Liver (tissue), 9 donors: Measurements from ENCODE around the gene SLC25A26. TPM values are rescaled to one million over a fixed set of nuclear protein-coding genes. Genes with fewer than 3 reads are reported as not detected.

Experiments
- DNase-seq: peaks from one replicate; pipeline ENCODE4 v3.0.0-alpha.2; 2017; ENCODE audit warnings: low spot score
- H3K27ac ChIP-seq, 2 donors: one replicate each; pipeline ENCODE4 v1.7.0; 2013; ENCODE audit warnings: inconsistent platforms in 2 of 2, low read length in 2 of 2, control low read depth in 1 of 2, low read depth in 1 of 2, mild to moderate bottlenecking in 1 of 2
- H3K27me3 ChIP-seq, 4 donors: one replicate each; pipeline versions ENCODE4 v1.6.1 to v1.7.0; 2013; ENCODE audit warnings: low read length in 3 of 4, inconsistent platforms in 1 of 4, mild to moderate bottlenecking in 1 of 4, moderate library complexity in 1 of 4; ENCODE audit not compliant: control insufficient read depth in 4 of 4, insufficient read depth in 4 of 4
- H3K36me3 ChIP-seq, 4 donors: one replicate each; pipeline versions ENCODE4 v1.6.1 to v1.7.0; 2013; ENCODE audit warnings: low read length in 3 of 4, mild to moderate bottlenecking in 3 of 4, low read depth in 1 of 4, moderate library complexity in 1 of 4; ENCODE audit not compliant: control insufficient read depth in 4 of 4, insufficient read depth in 3 of 4
- H3K4me1 ChIP-seq, 4 donors: one replicate each; pipeline versions ENCODE4 v1.6.1 to v1.7.0; 2013; ENCODE audit warnings: low read length in 3 of 4, mild to moderate bottlenecking in 3 of 4, moderate library complexity in 1 of 4; ENCODE audit not compliant: control insufficient read depth in 4 of 4, insufficient read depth in 4 of 4
- H3K4me3 ChIP-seq, 3 donors: one replicate each; pipeline versions ENCODE4 v1.6.1 to v1.7.0; 2013; ENCODE audit warnings: low read length in 3 of 3, control low read depth in 1 of 3, low read depth in 1 of 3, mild to moderate bottlenecking in 1 of 3
- H3K9ac ChIP-seq, 2 donors: one replicate each; pipeline ENCODE4 v1.7.0; 2013; ENCODE audit warnings: low read length in 2 of 2, mild to moderate bottlenecking in 2 of 2, moderate library complexity in 2 of 2, control low read depth in 1 of 2, low read depth in 1 of 2
- H3K9me3 ChIP-seq, 4 donors: one replicate each; pipeline versions ENCODE4 v1.6.1 to v1.7.0; 2013; ENCODE audit warnings: low read length in 3 of 4; ENCODE audit not compliant: control insufficient read depth in 4 of 4
- CTCF ChIP-seq: fragments of 150-350 bp; IDR thresholded peaks from 2 replicates; pipeline ENCODE4 v1.5.1; 2017; ENCODE audit warnings: improper control_type of control experiment, low read depth, low read length; ENCODE audit not compliant: missing input control
- EGR1 ChIP-seq, 2 donors: IDR thresholded peaks; 2 replicates each; pipeline ENCODE4 v1.6.1; 2016 to 2018; ENCODE audit warnings: antibody characterized with exemption in 2 of 2, low read depth in 2 of 2
- FOXA1 ChIP-seq: IDR thresholded peaks from 2 replicates; pipeline ENCODE4 v1.6.1; 2016; ENCODE audit warnings: antibody characterized with exemption
- FOXA2 ChIP-seq: IDR thresholded peaks from 2 replicates; pipeline ENCODE4 v1.6.1; 2016; ENCODE audit warnings: antibody characterized with exemption
- GABPA ChIP-seq, 2 donors: IDR thresholded peaks in 1 of 2; conservative IDR thresholded peaks in 1 of 2; 2 replicates each; pipeline ENCODE4 v1.6.1; 2016; ENCODE audit warnings: antibody characterized with exemption in 2 of 2, mild to moderate bottlenecking in 1 of 2, moderate library complexity in 1 of 2
- HNF4A ChIP-seq, 2 donors: conservative IDR thresholded peaks; 2 replicates each; pipeline ENCODE4 v1.6.1; 2016; ENCODE audit warnings: antibody characterized with exemption in 2 of 2, mild to moderate bottlenecking in 2 of 2
- HNF4G ChIP-seq: IDR thresholded peaks from 2 replicates; pipeline ENCODE4 v1.6.1; 2016; ENCODE audit warnings: antibody characterized with exemption
- JUND ChIP-seq, 2 donors: IDR thresholded peaks; 2 replicates each; pipeline ENCODE4 v1.6.1; 2016; ENCODE audit warnings: antibody characterized with exemption in 2 of 2
- MAX ChIP-seq: IDR thresholded peaks from 2 replicates; pipeline ENCODE4 v1.6.1; 2016; ENCODE audit warnings: antibody characterized with exemption
- NR2F2 ChIP-seq: IDR thresholded peaks from 2 replicates; pipeline ENCODE4 v1.6.1; 2016; ENCODE audit warnings: antibody characterized with exemption
- RXRA ChIP-seq, 2 donors: IDR thresholded peaks; 2 replicates each; pipeline ENCODE4 v1.6.1; 2017 to 2018; ENCODE audit warnings: antibody characterized with exemption in 2 of 2, mild to moderate bottlenecking in 1 of 2
- SP1 ChIP-seq: IDR thresholded peaks from 2 replicates; pipeline ENCODE4 v1.6.1; 2018; ENCODE audit warnings: antibody characterized with exemption, mild to moderate bottlenecking
- WGBS: extraction: QIAGEN DNeasy Blood & Tissue Kit; methylation state at CpG from one replicate; pipeline ENCODE4 v1.1.7; 2013; 5-methylcytosine and 5-hydroxymethylcytosine counted together
- polyA plus RNA-seq, 2 donors: library from polyadenylated mRNA; stranded (reverse) in 1 of 2; unstranded in 1 of 2; fragments of 200-250 nt in 1 of 2; fragments of >200 nt in 1 of 2; fragmentation: Nextera tagmentation in 1 of 2; extraction: Ambion mirVana in 1 of 2; gene quantifications; one replicate each; pipeline versions ENCODE4 v1.2.1 to v1.2.3, GENCODE V29; 2013 to 2015
- total RNA-seq, 2 donors: library from RNA; depleted of rRNA; stranded (reverse); fragments of >200 nt; gene quantifications; one replicate each; pipeline ENCODE4 v1.2.3, GENCODE V29; 2014
- TF ChIP-seq, protein P1 (sequence below): IDR thresholded peaks from 2 replicates; pipeline ENCODE4 v1.6.1; 2016; ENCODE audit warnings: antibody characterized with exemption
- TF ChIP-seq, protein P2 (sequence below): IDR thresholded peaks from 2 replicates; pipeline ENCODE4 v1.6.1; 2016; ENCODE audit warnings: antibody characterized with exemption
- TF ChIP-seq, protein P3 (sequence below): IDR thresholded peaks from 2 replicates; pipeline ENCODE4 v1.6.1; 2016; ENCODE audit warnings: antibody characterized with exemption, mild to moderate bottlenecking
- donor health status: healthy.
- donor health status: healthy.
- donor health status: healthy.
- donor health status: healthy.
- donor health status: healthy.

The SLC25A26 gene
- total and polyA plus RNA-seq, 4 donors = 9.9 to 21.6 (median 12.8) TPM

DNA sequence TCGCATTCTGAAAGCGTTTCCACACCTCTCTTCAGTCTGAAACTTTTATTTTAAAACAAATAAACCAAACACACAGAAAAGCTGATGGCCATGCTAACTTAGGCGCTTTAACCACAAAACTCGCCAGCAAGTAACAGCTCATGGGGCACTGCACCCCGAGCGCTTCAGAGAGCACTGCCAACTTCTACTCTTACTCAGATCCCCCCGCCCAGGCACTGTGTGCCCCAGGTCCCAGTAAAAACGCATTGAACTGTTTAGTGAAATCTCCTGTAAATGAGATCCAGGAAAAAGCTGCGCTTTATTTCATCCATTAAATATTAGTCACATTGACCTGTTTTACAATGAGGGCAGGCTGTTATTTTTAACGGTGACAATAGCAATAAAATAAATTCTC is 180.4 kb downstream of the SLC25A26 start:
- H3K4me1 ChIP-seq = peaks cover 2 to 19% (median 9%) of the 10 kb centered on the region in 4 donors
- no peaks in the 10 kb centered on the region for H3K27me3 ChIP-seq
- DNase-seq = no peak
- 85% methylated on average over 10 of the region's 10 CpGs for WGBS
- H3K9ac ChIP-seq = no peak overlapping the region
- H3K36me3 ChIP-seq = peaks cover 4 to 37% (median 25%) of the 10 kb centered on the region in 4 donors
- H3K9me3 ChIP-seq = no peaks in the 10 kb centered on the region
- TF ChIP-seq HNF4G (no peak), EGR1 (IDR thresholded peaks at IDR 0.05; ENCODE audit: low read depth in 2 of 2) (no peak), RXRA (IDR thresholded peaks at IDR 0.05) (no peak), FOXA1 (no peak), MAX (no peak), NR2F2 (no peak), SP1 (no peak), CTCF (no peak), GABPA (IDR thresholded peaks at IDR 0.05 in 1 of 2, conservative IDR thresholded peaks at IDR 0.05 in 1 of 2) (no peak), HNF4A (conservative IDR thresholded peaks at IDR 0.05) (no peak), FOXA2 (no peak), JUND (IDR thresholded peaks at IDR 0.05) (no peak)
- TF ChIP-seq, protein P1, sequence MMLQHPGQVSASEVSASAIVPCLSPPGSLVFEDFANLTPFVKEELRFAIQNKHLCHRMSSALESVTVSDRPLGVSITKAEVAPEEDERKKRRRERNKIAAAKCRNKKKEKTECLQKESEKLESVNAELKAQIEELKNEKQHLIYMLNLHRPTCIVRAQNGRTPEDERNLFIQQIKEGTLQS = no peak
- TF ChIP-seq, protein P2, sequence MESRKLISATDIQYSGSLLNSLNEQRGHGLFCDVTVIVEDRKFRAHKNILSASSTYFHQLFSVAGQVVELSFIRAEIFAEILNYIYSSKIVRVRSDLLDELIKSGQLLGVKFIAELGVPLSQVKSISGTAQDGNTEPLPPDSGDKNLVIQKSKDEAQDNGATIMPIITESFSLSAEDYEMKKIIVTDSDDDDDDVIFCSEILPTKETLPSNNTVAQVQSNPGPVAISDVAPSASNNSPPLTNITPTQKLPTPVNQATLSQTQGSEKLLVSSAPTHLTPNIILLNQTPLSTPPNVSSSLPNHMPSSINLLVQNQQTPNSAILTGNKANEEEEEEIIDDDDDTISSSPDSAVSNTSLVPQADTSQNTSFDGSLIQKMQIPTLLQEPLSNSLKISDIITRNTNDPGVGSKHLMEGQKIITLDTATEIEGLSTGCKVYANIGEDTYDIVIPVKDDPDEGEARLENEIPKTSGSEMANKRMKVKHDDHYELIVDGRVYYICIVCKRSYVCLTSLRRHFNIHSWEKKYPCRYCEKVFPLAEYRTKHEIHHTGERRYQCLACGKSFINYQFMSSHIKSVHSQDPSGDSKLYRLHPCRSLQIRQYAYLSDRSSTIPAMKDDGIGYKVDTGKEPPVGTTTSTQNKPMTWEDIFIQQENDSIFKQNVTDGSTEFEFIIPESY = no peak
- TF ChIP-seq, protein P3, sequence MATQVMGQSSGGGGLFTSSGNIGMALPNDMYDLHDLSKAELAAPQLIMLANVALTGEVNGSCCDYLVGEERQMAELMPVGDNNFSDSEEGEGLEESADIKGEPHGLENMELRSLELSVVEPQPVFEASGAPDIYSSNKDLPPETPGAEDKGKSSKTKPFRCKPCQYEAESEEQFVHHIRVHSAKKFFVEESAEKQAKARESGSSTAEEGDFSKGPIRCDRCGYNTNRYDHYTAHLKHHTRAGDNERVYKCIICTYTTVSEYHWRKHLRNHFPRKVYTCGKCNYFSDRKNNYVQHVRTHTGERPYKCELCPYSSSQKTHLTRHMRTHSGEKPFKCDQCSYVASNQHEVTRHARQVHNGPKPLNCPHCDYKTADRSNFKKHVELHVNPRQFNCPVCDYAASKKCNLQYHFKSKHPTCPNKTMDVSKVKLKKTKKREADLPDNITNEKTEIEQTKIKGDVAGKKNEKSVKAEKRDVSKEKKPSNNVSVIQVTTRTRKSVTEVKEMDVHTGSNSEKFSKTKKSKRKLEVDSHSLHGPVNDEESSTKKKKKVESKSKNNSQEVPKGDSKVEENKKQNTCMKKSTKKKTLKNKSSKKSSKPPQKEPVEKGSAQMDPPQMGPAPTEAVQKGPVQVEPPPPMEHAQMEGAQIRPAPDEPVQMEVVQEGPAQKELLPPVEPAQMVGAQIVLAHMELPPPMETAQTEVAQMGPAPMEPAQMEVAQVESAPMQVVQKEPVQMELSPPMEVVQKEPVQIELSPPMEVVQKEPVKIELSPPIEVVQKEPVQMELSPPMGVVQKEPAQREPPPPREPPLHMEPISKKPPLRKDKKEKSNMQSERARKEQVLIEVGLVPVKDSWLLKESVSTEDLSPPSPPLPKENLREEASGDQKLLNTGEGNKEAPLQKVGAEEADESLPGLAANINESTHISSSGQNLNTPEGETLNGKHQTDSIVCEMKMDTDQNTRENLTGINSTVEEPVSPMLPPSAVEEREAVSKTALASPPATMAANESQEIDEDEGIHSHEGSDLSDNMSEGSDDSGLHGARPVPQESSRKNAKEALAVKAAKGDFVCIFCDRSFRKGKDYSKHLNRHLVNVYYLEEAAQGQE = no peak
- H3K4me3 ChIP-seq = no peak overlapping the region
- no peak overlapping the region for H3K27ac ChIP-seq
